ENCODE data around the gene LYG2. TPM values are rescaled to one million over a fixed set of nuclear protein-coding genes. Genes with fewer than 3 reads are reported as not detected.

The LYG2 gene
- total and polyA plus RNA-seq, 8 donors = 0.16 TPM; not detected in 7

Other genes with a start within 250 kb of the LYG2 start
- gene C2orf15, start 114.0 kb downstream of the LYG2 start, total RNA-seq = 1 to 10 TPM in 5 of 6 donors, under 1 TPM in 1; 0.63 to 3.1 (median 1.5) TPM
- 1 to 10 TPM; 1.4 to 5.2 TPM for gene C2orf15, start 114.0 kb downstream of the LYG2 start, polyA plus RNA-seq
- gene TSGA10, start 100.7 kb downstream of the LYG2 start, total RNA-seq = 1 to 10 TPM; 3.9 to 8.0 (median 6.5) TPM
- gene TSGA10, start 100.7 kb downstream of the LYG2 start, polyA plus RNA-seq = 10 to 100 TPM in 1 of 2 donors, 1 to 10 TPM in 1; 3.5 to 10.1 TPM
- 1 to 10 TPM; 3.1 to 4.2 (median 3.8) TPM for gene LIPT1, start 100.7 kb downstream of the LYG2 start, total RNA-seq
- gene LIPT1, start 100.7 kb downstream of the LYG2 start, polyA plus RNA-seq = 10 to 100 TPM in 1 of 2 donors, 1 to 10 TPM in 1; 7.0 to 10.5 TPM
- gene MITD1, start 74.6 kb downstream of the LYG2 start, total RNA-seq = 10 to 100 TPM in 1 of 6 donors, 1 to 10 TPM in 5; 5.6 to 13.9 (median 7.5) TPM
- gene MITD1, start 74.6 kb downstream of the LYG2 start, polyA plus RNA-seq = 10 to 100 TPM; 20.7 to 27.0 TPM
- 10 to 100 TPM in 5 of 6 donors, 1 to 10 TPM in 1; 8.8 to 14.8 (median 12.2) TPM for gene MRPL30, start 74.5 kb downstream of the LYG2 start, total RNA-seq
- gene MRPL30, start 74.5 kb downstream of the LYG2 start, polyA plus RNA-seq = 10 to 100 TPM in 1 of 2 donors, 1 to 10 TPM in 1; 9.4 to 11.6 TPM
- gene LYG1, start 45.5 kb upstream of the LYG2 start, total RNA-seq = under 1 TPM in 4 of 6 donors, not detected in 2; 0.17 to 0.75 (median 0.30) TPM
- gene LYG1, start 45.5 kb upstream of the LYG2 start, polyA plus RNA-seq = 1 to 10 TPM; 2.9 to 3.0 TPM
- 10 to 100 TPM in 1 of 6 donors, 1 to 10 TPM in 5; 4.2 to 10.8 (median 7.6) TPM for gene TXNDC9, start 80.7 kb upstream of the LYG2 start, total RNA-seq
- gene TXNDC9, start 80.7 kb upstream of the LYG2 start, polyA plus RNA-seq = 10 to 100 TPM in 1 of 2 donors, 1 to 10 TPM in 1; 7.0 to 12.7 TPM
- gene EIF5B, start 81.7 kb upstream of the LYG2 start, total RNA-seq = 10 to 100 TPM; 15.2 to 32.1 (median 22.8) TPM
- gene EIF5B, start 81.7 kb upstream of the LYG2 start, polyA plus RNA-seq = 10 to 100 TPM; 16.3 to 55.1 TPM
- gene REV1, start 234.4 kb upstream of the LYG2 start, total RNA-seq = 10 to 100 TPM in 5 of 6 donors, 1 to 10 TPM in 1; 9.3 to 19.6 (median 14.1) TPM
- 10 to 100 TPM; 10.7 to 22.6 TPM for gene REV1, start 234.4 kb upstream of the LYG2 start, polyA plus RNA-seq

All from pancreas (tissue), 8 donors.